Natural killer cell (primary cell): ENCODE measurements around the gene CD226. TPM values are rescaled to one million over a fixed set of nuclear protein-coding genes. Genes with fewer than 3 reads are reported as not detected.

ENCODE experiments used
- ATAC-seq, 3 donors: fragments of 150-1000 bp in 2 of 3; fragments of 200-7000 bp in 1 of 3; cut with Tn5 transposase; 1 replicate in 1 of 3; 2 replicates in 2 of 3; pipeline ENCODE4 v1.10.0; 2021; ENCODE audit warnings: mild to moderate bottlenecking in 2 of 3, moderate library complexity in 2 of 3
- DNase-seq, 2 donors: peaks; one replicate each; pipeline versions ENCODE4 v3.0.0 to v3.0.0-alpha.2; 2013 to 2021; ENCODE audit warnings: mixed read lengths in 1 of 2
- H3K27ac ChIP-seq: one replicate; pipeline ENCODE4 v1.5.1; 2013; ENCODE audit warnings: mild to moderate bottlenecking, low read length
- H3K27me3 ChIP-seq: one replicate; pipeline ENCODE4 v1.6.1; 2013; ENCODE audit warnings: low read length; ENCODE audit not compliant: control insufficient read depth, insufficient read depth
- H3K36me3 ChIP-seq: one replicate; pipeline ENCODE4 v1.6.1; 2013; ENCODE audit warnings: low read length; ENCODE audit not compliant: control insufficient read depth, insufficient read depth
- H3K4me1 ChIP-seq: one replicate; pipeline ENCODE4 v1.6.1; 2013; ENCODE audit warnings: low read length; ENCODE audit not compliant: control insufficient read depth, insufficient read depth
- H3K4me3 ChIP-seq: one replicate; pipeline ENCODE4 v1.5.1; 2013; ENCODE audit warnings: low read length
- H3K9me3 ChIP-seq: one replicate; pipeline ENCODE4 v1.6.1; 2013; ENCODE audit warnings: low read length; ENCODE audit not compliant: control insufficient read depth, insufficient read depth
- H3K27ac Mint-ChIP-seq, 2 donors: one replicate each; pipeline ENCODE4 v1.8.0; 2022; ENCODE audit warnings: mild to moderate bottlenecking in 2 of 2, mixed read lengths in 2 of 2, moderate library complexity in 1 of 2
- H3K27me3 Mint-ChIP-seq, 2 donors: one replicate each; pipeline ENCODE4 v1.8.0; 2022; ENCODE audit warnings: low read depth in 2 of 2, mixed read lengths in 2 of 2
- H3K36me3 Mint-ChIP-seq: one replicate; pipeline ENCODE4 v1.8.0; 2022; ENCODE audit warnings: mixed read lengths
- H3K4me1 Mint-ChIP-seq, 2 donors: one replicate each; pipeline ENCODE4 v1.8.0; 2022; ENCODE audit warnings: mixed read lengths in 2 of 2
- H3K4me3 Mint-ChIP-seq: one replicate; pipeline ENCODE4 v1.8.0; 2022; ENCODE audit warnings: mild to moderate bottlenecking, moderate library complexity, mixed read lengths
- H3K9me3 Mint-ChIP-seq, 2 donors: one replicate each; pipeline ENCODE4 v1.8.0; 2022; ENCODE audit warnings: mixed read lengths in 2 of 2
- WGBS: methylation state at CpG from one replicate; pipeline ENCODE4 v1.1.7; 2013; ENCODE audit warnings: missing lambda C conversion rate; ENCODE audit not compliant: insufficient coverage; 5-methylcytosine and 5-hydroxymethylcytosine counted together
- intact Hi-C: fragments of 100-400 bp; cut with micrococcal nuclease; formaldehyde crosslinking; loops from one replicate; pipeline ENCODE4 v1.14.2; 2022
- total RNA-seq, 4 donors: library from RNA; stranded (reverse); fragments of 120-200 nt in 1 of 4; gene quantifications; one replicate each; pipeline versions ENCODE4 v1.2.3 to v1.2.4, GENCODE V29; 2013 to 2022
- TF ChIP-seq, protein P1 (sequence below): fragments of 200-600 bp; IDR thresholded peaks from one replicate; pipeline ENCODE4 v1.8.0; 2022; ENCODE audit warnings: antibody characterized with exemption

CD226 gene
- total RNA-seq, 3 donors from 2014 or later (not counting 1 experiment from before 2014, with no cell fraction given): 151 to 178 (median 162) TPM

DNA sequence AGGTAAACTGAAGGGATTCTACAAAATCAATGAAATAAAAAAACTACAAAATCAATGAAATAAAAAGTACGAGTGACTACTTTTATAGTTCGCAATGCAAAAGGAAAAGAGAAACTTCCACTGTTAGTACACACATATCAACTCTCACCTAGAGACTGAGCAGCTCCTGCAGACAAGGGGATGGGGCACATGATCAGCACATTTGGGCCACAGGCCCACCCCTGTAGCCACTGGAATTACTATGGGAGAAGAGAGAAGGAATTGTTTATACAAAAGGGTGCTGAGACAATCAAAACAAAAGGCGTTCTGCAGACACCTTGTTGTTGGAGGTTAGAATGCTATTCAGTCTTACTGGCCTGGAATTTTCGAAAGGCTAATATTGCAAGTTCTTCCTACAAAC is 34.7 kb upstream of the CD226 start:
- Mint-ChIP-seq H3K36me3 (peaks cover 10% of the 10 kb centered on the region), H3K27ac (peak overlapping the region in 1 of 2 donors; percentile 39), H3K27me3 (no peaks in the 10 kb centered on the region), H3K4me1 (peaks cover 24 to 27% of the 10 kb centered on the region in 2 donors), H3K4me3 (no peak overlapping the region), H3K9me3 (peaks cover 2 to 5% of the 10 kb centered on the region in 2 donors)
- H3K27me3 ChIP-seq: no peaks in the 10 kb centered on the region
- peaks cover 9% of the 10 kb centered on the region for H3K9me3 ChIP-seq
- no peak for ATAC-seq
- WGBS: 98% methylated on average over 4 of the region's 4 CpGs
- TF ChIP-seq, protein P1, sequence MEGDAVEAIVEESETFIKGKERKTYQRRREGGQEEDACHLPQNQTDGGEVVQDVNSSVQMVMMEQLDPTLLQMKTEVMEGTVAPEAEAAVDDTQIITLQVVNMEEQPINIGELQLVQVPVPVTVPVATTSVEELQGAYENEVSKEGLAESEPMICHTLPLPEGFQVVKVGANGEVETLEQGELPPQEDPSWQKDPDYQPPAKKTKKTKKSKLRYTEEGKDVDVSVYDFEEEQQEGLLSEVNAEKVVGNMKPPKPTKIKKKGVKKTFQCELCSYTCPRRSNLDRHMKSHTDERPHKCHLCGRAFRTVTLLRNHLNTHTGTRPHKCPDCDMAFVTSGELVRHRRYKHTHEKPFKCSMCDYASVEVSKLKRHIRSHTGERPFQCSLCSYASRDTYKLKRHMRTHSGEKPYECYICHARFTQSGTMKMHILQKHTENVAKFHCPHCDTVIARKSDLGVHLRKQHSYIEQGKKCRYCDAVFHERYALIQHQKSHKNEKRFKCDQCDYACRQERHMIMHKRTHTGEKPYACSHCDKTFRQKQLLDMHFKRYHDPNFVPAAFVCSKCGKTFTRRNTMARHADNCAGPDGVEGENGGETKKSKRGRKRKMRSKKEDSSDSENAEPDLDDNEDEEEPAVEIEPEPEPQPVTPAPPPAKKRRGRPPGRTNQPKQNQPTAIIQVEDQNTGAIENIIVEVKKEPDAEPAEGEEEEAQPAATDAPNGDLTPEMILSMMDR: no peak
- intact Hi-C loops: no loop called here
- H3K4me1 ChIP-seq: no peaks in the 10 kb centered on the region
- H3K27ac ChIP-seq: no peak overlapping the region
- H3K36me3 ChIP-seq: no peaks in the 10 kb centered on the region
- no peak overlapping the region for H3K4me3 ChIP-seq
- DNase-seq: no peak

DNA sequence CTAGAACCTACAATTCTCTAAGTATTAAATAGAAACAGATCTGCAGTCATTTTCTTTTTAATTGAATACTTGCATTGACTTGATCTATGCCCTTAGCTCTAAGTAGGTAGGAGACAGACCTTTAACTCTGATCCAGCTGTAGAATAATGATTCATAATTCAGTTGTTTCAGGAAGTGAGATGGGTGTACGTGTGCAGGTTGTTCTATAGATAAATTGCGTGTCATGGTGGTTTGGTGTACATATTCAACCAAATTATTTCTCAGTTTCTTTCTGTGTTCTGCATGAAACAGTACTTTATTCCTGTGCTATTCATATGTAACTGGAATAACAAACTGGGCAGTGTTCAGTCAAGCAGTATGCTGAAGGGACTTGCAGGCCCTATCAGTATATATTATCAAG is 34.3 kb upstream of the CD226 start:
- DNase-seq: no peak
- WGBS: 40% methylated on average over 1 of the region's 2 CpGs
- Histone ChIP-seq H3K36me3 (no peaks in the 10 kb centered on the region), H3K27me3 (no peaks in the 10 kb centered on the region), H3K27ac (no peak overlapping the region), H3K9me3 (peaks cover 7% of the 10 kb centered on the region), H3K4me3 (no peak overlapping the region), H3K4me1 (no peaks in the 10 kb centered on the region)
- intact Hi-C loops: no loop called here
- TF ChIP-seq, protein P1: no peak
- no peak overlapping the region for H3K4me3 Mint-ChIP-seq
- H3K27me3 Mint-ChIP-seq: no peaks in the 10 kb centered on the region
- H3K4me1 Mint-ChIP-seq: peaks cover 24 to 27% of the 10 kb centered on the region in 2 donors
- peaks cover under 1% of the 10 kb centered on the region in 2 donors for H3K9me3 Mint-ChIP-seq
- peaks cover 10% of the 10 kb centered on the region for H3K36me3 Mint-ChIP-seq
- ATAC-seq: no peak
- H3K27ac Mint-ChIP-seq: peak overlapping the region in 1 of 2 donors; percentile 39

DNA sequence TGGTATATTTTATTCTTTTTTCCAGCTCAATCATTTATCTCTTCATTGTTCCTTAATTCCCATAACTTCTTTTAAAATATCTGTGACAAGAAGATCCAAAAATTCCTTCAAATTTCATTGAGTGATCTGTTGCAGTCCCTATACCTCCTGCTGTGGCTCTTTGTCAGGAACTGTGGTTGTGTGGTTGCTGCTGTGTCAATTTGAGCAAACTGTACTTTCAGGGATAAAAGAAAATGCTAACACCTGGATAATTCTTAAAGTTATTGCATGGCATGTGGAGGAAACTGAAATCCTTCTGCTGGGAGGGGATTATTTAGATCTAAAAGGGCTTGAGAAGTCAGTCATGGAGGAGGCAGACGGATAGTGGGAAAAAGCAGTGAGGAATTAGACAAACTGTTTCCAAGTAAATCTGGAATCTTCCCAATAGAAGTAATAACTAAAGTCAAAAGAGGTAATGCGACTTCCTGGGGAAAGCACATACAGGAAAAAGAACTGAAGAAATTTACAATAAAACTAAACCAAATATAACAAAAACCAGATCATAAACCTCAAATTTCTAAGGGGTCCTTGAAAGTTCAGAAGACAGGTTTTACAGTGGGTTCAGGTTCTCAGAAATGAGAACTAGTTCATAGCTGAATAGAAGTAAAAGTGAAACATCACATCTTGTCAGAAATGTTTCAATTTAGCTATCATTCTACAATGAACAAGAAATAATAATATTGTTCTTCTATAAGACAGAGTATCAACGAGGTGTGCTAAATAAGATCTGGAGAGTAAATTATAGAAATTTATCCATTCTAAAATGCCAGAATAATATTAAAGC is 33.5 kb upstream of the CD226 start:
- Histone ChIP-seq H3K27me3 (no peaks in the 10 kb centered on the region), H3K9me3 (peaks cover 11% of the 10 kb centered on the region), H3K4me3 (no peak overlapping the region), H3K4me1 (no peaks in the 10 kb centered on the region), H3K27ac (no peak overlapping the region), H3K36me3 (no peaks in the 10 kb centered on the region)
- H3K4me1 Mint-ChIP-seq: peaks cover 24 to 27% of the 10 kb centered on the region in 2 donors
- 83% methylated on average over 2 of the region's 3 CpGs for WGBS
- no peaks in the 10 kb centered on the region for H3K9me3 Mint-ChIP-seq
- ATAC-seq (no peak), DNase-seq (no peak)
- H3K36me3 Mint-ChIP-seq: peaks cover 14% of the 10 kb centered on the region
- intact Hi-C loops: no loop called here
- TF ChIP-seq, protein P1: no peak
- H3K27me3 Mint-ChIP-seq: no peaks in the 10 kb centered on the region
- peak overlapping the region in 1 of 2 donors; percentile 39 for H3K27ac Mint-ChIP-seq
- no peak overlapping the region for H3K4me3 Mint-ChIP-seq
